ENCODE results near the gene RPS6KA2.

Gene RPS6KA2

GRCh38 chr6:166655713-166656229 is 28.7 kb upstream of the RPS6KA2 start:
- H3K27ac ChIP-seq: no peak overlapping the region
- no peak for TF ChIP-seq CTCF (IDR thresholded peaks at IDR 0.05)
- TF ChIP-seq ZFX (IDR thresholded peaks at IDR 0.05; ENCODE audit: borderline replicate concordance): no peak

- TF ChIP-seq CTCF (IDR thresholded peaks at IDR 0.05): no peak
- no peak for TF ChIP-seq ZFX (IDR thresholded peaks at IDR 0.05; ENCODE audit: borderline replicate concordance)
- H3K27ac ChIP-seq: no peak overlapping the region
Observed at GRCh38 chr6:166655251-166655650, 28.2 kb upstream of the RPS6KA2 start.

GRCh38 chr6:166654573-166654972 is 27.5 kb upstream of the RPS6KA2 start:
- no peak for TF ChIP-seq ZFX (IDR thresholded peaks at IDR 0.05; ENCODE audit: borderline replicate concordance)
- TF ChIP-seq CTCF (IDR thresholded peaks at IDR 0.05): no peak

GRCh38 chr6:166653639-166653941 is 26.5 kb upstream of the RPS6KA2 start:
- no peak for TF ChIP-seq CTCF (IDR thresholded peaks at IDR 0.05)
- TF ChIP-seq ZFX (IDR thresholded peaks at IDR 0.05; ENCODE audit: borderline replicate concordance): no peak
- H3K27ac ChIP-seq: no peak overlapping the region

More at GRCh38 chr6:166654573-166654972, 27.5 kb upstream of the RPS6KA2 start:
- no peak overlapping the region for H3K27ac ChIP-seq

- TF ChIP-seq ZFX (IDR thresholded peaks at IDR 0.05; ENCODE audit: borderline replicate concordance) (no peak), CTCF (IDR thresholded peaks at IDR 0.05) (no peak)
Observed at GRCh38 chr6:166650824-166651807, 24.1 kb upstream of the RPS6KA2 start.

GRCh38 chr6:166650047-166650446 is 23.0 kb upstream of the RPS6KA2 start:
- TF ChIP-seq CTCF (IDR thresholded peaks at IDR 0.05) (no peak), ZFX (IDR thresholded peaks at IDR 0.05; ENCODE audit: borderline replicate concordance) (no peak)

More at GRCh38 chr6:166650824-166651807, 24.1 kb upstream of the RPS6KA2 start:
- H3K27ac ChIP-seq: no peak overlapping the region

GRCh38 chr6:166648846-166649245 is 21.8 kb upstream of the RPS6KA2 start:
- TF ChIP-seq ZFX (IDR thresholded peaks at IDR 0.05; ENCODE audit: borderline replicate concordance) (no peak), CTCF (IDR thresholded peaks at IDR 0.05) (no peak)
- no peak overlapping the region for H3K27ac ChIP-seq

More at GRCh38 chr6:166650047-166650446, 23.0 kb upstream of the RPS6KA2 start:
- no peak overlapping the region for H3K27ac ChIP-seq

Measured in 22Rv1 (cell line).